SK-N-SH treated with all-trans-retinoic acid at 6 μM for 48 hours (cell line): ENCODE data around the gene IL6ST.

Experiments
- ATAC-seq: fragments of 200-7000 bp; cut with Tn5 transposase; 3 replicates; pipeline ENCODE4 v1.9.1; 2020; ENCODE audit warnings: mild to moderate bottlenecking, moderate library complexity
- ARNTL ChIP-seq: fragments of 450-650 bp; formaldehyde crosslinking; IDR thresholded peaks from 2 replicates; pipeline ENCODE4 v1.5.0; 2020; ENCODE audit warnings: low read depth, mild to moderate bottlenecking, moderate library complexity, borderline replicate concordance
- BACH2 ChIP-seq: fragments of 250-450 bp; sonication (Bioruptor Pico); IDR thresholded peaks from 2 replicates; pipeline ENCODE4 v1.9.0; 2021; ENCODE audit warnings: mild to moderate bottlenecking, borderline replicate concordance
- CSDC2 ChIP-seq: fragments of 250-450 bp; sonication (Bioruptor Pico); IDR thresholded peaks from 2 replicates; pipeline ENCODE4 v1.5.0; 2020; ENCODE audit warnings: mild to moderate bottlenecking, moderate library complexity
- CSRNP3 ChIP-seq: fragments of 250-450 bp; sonication (Bioruptor Pico); IDR thresholded peaks from 2 replicates; pipeline ENCODE4 v1.5.1; 2021; ENCODE audit warnings: mild to moderate bottlenecking, moderate library complexity
- ESRRG ChIP-seq: fragments of 250-450 bp; sonication (Bioruptor Pico); IDR thresholded peaks from 2 replicates; pipeline ENCODE4 v1.6.1; 2021; ENCODE audit warnings: mild to moderate bottlenecking
- GLIS3 ChIP-seq: fragments of 250-450 bp; sonication (Bioruptor Pico); IDR thresholded peaks from 2 replicates; pipeline ENCODE4 v1.5.0; 2020; ENCODE audit warnings: mild to moderate bottlenecking, moderate library complexity
- ISL1 ChIP-seq: fragments of 250-450 bp; sonication (Bioruptor Pico); IDR thresholded peaks from 2 replicates; pipeline ENCODE4 v2.1.2; 2022; ENCODE audit warnings: mild to moderate bottlenecking, moderate library complexity
- OSR1 ChIP-seq: fragments of 250-450 bp; sonication (Bioruptor Pico); IDR thresholded peaks from 2 replicates; pipeline ENCODE4 v1.8.0; 2022; ENCODE audit warnings: moderate library complexity, mild to moderate bottlenecking, inconsistent platforms
- PATZ1 ChIP-seq: fragments of 250-450 bp; sonication (Bioruptor Pico); IDR thresholded peaks from 2 replicates; pipeline ENCODE4 v1.8.0; 2020; ENCODE audit warnings: mild to moderate bottlenecking, moderate library complexity, borderline replicate concordance
- POU6F1 ChIP-seq: fragments of 250-450 bp; sonication (Bioruptor Pico); IDR thresholded peaks from 2 replicates; pipeline ENCODE4 v1.8.0; 2021; ENCODE audit warnings: low read depth, mild to moderate bottlenecking, moderate library complexity, borderline replicate concordance
- RARB ChIP-seq: fragments of 250-450 bp; sonication (Bioruptor Pico); IDR thresholded peaks from 2 replicates; pipeline ENCODE4 v1.8.0; 2021; ENCODE audit warnings: mild to moderate bottlenecking, moderate library complexity
- TCF4 ChIP-seq: fragments of 250-450 bp; sonication (Bioruptor Pico); IDR thresholded peaks from 2 replicates; pipeline ENCODE4 v1.8.0; 2021; ENCODE audit warnings: mild to moderate bottlenecking, moderate library complexity, borderline replicate concordance
- TOX ChIP-seq: fragments of 250-450 bp; sonication (Bioruptor Pico); IDR thresholded peaks from 2 replicates; pipeline ENCODE4 v1.8.0; 2021; ENCODE audit warnings: mild to moderate bottlenecking, moderate library complexity, borderline replicate concordance
- TSHZ2 ChIP-seq: fragments of 250-450 bp; sonication (Bioruptor Pico); IDR thresholded peaks from 2 replicates; pipeline ENCODE4 v1.5.0; 2020; ENCODE audit warnings: mild to moderate bottlenecking, moderate library complexity
- ZC3H10 ChIP-seq: fragments of 250-450 bp; sonication (Bioruptor Pico); IDR thresholded peaks from 2 replicates; pipeline ENCODE4 v1.5.1; 2021; ENCODE audit warnings: mild to moderate bottlenecking, moderate library complexity
- ZFP3 ChIP-seq: fragments of 250-450 bp; sonication (Bioruptor Pico); IDR thresholded peaks from 2 replicates; pipeline ENCODE4 v1.5.0; 2020; ENCODE audit warnings: mild to moderate bottlenecking, moderate library complexity
- ZFP30 ChIP-seq: fragments of 450-650 bp; formaldehyde crosslinking; IDR thresholded peaks from 2 replicates; pipeline ENCODE4 v1.5.0; 2022; ENCODE audit warnings: mild to moderate bottlenecking, moderate library complexity
- ZNF565 ChIP-seq: fragments of 450-650 bp; formaldehyde crosslinking; conservative IDR thresholded peaks from 2 replicates; pipeline ENCODE4 v1.5.0; 2020; ENCODE audit warnings: low read depth, mild to moderate bottlenecking, moderate library complexity
- ZNF8 ChIP-seq: fragments of 450-650 bp; formaldehyde crosslinking; IDR thresholded peaks from 2 replicates; pipeline ENCODE4 v1.5.0; 2020; ENCODE audit warnings: mild to moderate bottlenecking, moderate library complexity

Gene IL6ST

GRCh38 chr5:56029457-56029856, 34.7 kb upstream of the IL6ST start:
- TF ChIP-seq ZFP3 (CRISPR knock-in tag) (no peak), ZNF8 (CRISPR knock-in tag) (no peak), ESRRG (CRISPR knock-in tag) (no peak), BACH2 (CRISPR knock-in tag) (no peak), GLIS3 (CRISPR knock-in tag) (no peak), ZC3H10 (CRISPR knock-in tag) (no peak), PATZ1 (no peak), ZNF565 (CRISPR knock-in tag) (no peak), POU6F1 (CRISPR knock-in tag) (no peak), ARNTL (CRISPR knock-in tag) (no peak), RARB (CRISPR knock-in tag) (no peak), ZFP30 (CRISPR knock-in tag) (no peak), CSDC2 (CRISPR knock-in tag) (no peak), ISL1 (CRISPR knock-in tag) (no peak), TOX (CRISPR knock-in tag) (no peak)
- no peak for ATAC-seq

GRCh38 chr5:56028708-56029107, 33.9 kb upstream of the IL6ST start:
- ATAC-seq: no peak

More at GRCh38 chr5:56028708-56029107, 33.9 kb upstream of the IL6ST start:
- TF ChIP-seq ARNTL (CRISPR knock-in tag) (no peak), ZFP30 (CRISPR knock-in tag) (no peak), OSR1 (no peak), TOX (CRISPR knock-in tag) (no peak), ZC3H10 (CRISPR knock-in tag) (no peak), ISL1 (CRISPR knock-in tag) (no peak), BACH2 (CRISPR knock-in tag) (no peak), TCF4 (CRISPR knock-in tag) (no peak), ZNF565 (CRISPR knock-in tag) (no peak), TSHZ2 (CRISPR knock-in tag) (no peak), POU6F1 (CRISPR knock-in tag) (no peak), CSRNP3 (no peak)
- TF ChIP-seq, all 23 proteins: peak for 0
